B cell (primary cell): ENCODE measurements around the gene CAMTA1. TPM values are rescaled to one million over a fixed set of nuclear protein-coding genes. Genes with fewer than 3 reads are reported as not detected.

Experiments used
- ATAC-seq: fragments of 200-7000 bp; cut with Tn5 transposase; one replicate; pipeline ENCODE4 v1.10.0; 2021; ENCODE audit warnings: low read depth, mild to moderate bottlenecking, moderate number of reproducible peaks, moderate library complexity
- CTCF ChIA-PET: fragments of 350-600 bp; sonication (Branson Sonifier 250); formaldehyde crosslinking; loops from one replicate; lab custom pipeline; 2021; ENCODE audit warnings: antibody characterized with exemption, inconsistent platforms; lab: Charles Lee
- POLR2A ChIA-PET: fragments of 350-600 bp; sonication (Branson Sonifier 250); formaldehyde crosslinking; loops from one replicate; lab custom pipeline; 2021; ENCODE audit warnings: antibody characterized with exemption; lab: Charles Lee
- DNase-seq: peaks from one replicate; pipeline ENCODE4 v3.0.0; 2013
- H2AFZ ChIP-seq: 2 replicates; pipeline ENCODE4 v1.6.1; 2012; ENCODE audit warnings: mild to moderate bottlenecking, low read depth, low read length; ENCODE audit not compliant: insufficient read depth, poor library complexity, severe bottlenecking
- H3K27ac ChIP-seq, 2 donors: 1 replicate in 1 of 2; 2 replicates in 1 of 2; pipeline ENCODE4 v1.5.1; 2012 to 2013; ENCODE audit warnings: low read length in 2 of 2, mild to moderate bottlenecking in 2 of 2, moderate library complexity in 1 of 2
- H3K27me3 ChIP-seq, 4 experiments: fragments of 200-600 bp in 1 of 4; sonication (generic) in 1 of 4; replicated peaks in 1 of 4; 1 replicate in 2 of 4; 2 replicates in 2 of 4; pipeline versions ENCODE4 v1.6.1 to v1.7.0; 2013 to 2016; ENCODE audit warnings: low read length in 3 of 4, mild to moderate bottlenecking in 2 of 4, mixed read lengths in 1 of 4, moderate library complexity in 1 of 4; ENCODE audit not compliant: insufficient read depth in 4 of 4, control insufficient read depth in 3 of 4; ENCODE audit errors: control extremely low read depth in 1 of 4
- H3K36me3 ChIP-seq, 2 experiments: replicated peaks in 1 of 2; 1 replicate in 1 of 2; 2 replicates in 1 of 2; pipeline versions ENCODE4 v1.6.1 to v1.7.1; 2013; ENCODE audit warnings: low read length in 1 of 2; ENCODE audit not compliant: insufficient read depth in 2 of 2, control insufficient read depth in 1 of 2; ENCODE audit errors: control extremely low read depth in 1 of 2, extremely low read depth in 1 of 2
- H3K4me1 ChIP-seq, 2 donors: fragments of 200-600 bp in 1 of 2; sonication (generic) in 1 of 2; 1 replicate in 1 of 2; 2 replicates in 1 of 2; pipeline versions ENCODE4 v1.5.1 to v1.6.1; 2013 to 2017; ENCODE audit warnings: low read length in 2 of 2; ENCODE audit not compliant: control insufficient read depth in 2 of 2, insufficient read depth in 2 of 2
- H3K4me2 ChIP-seq: replicated peaks from 2 replicates; pipeline ENCODE3; 2012; ENCODE audit warnings: mild to moderate bottlenecking, low read depth, low read length; ENCODE audit not compliant: poor library complexity, severe bottlenecking
- H3K4me3 ChIP-seq, 5 experiments: fragments of 200-600 bp in 1 of 5; sonication (generic) in 1 of 5; 1 replicate in 3 of 5; 2 replicates in 2 of 5; pipeline versions ENCODE4 v1.5.1 to v1.7.0; 2011 to 2016; ENCODE audit warnings: low read length in 4 of 5, mild to moderate bottlenecking in 4 of 5, low read depth in 2 of 5, control low read depth in 1 of 5, moderate library complexity in 1 of 5; ENCODE audit not compliant: insufficient read depth in 1 of 5; ENCODE audit errors: control extremely low read depth in 1 of 5, extremely low read depth in 1 of 5
- H3K79me2 ChIP-seq: fragments of 200-600 bp; sonication (generic); one replicate; pipeline ENCODE4 v1.6.0; 2016; ENCODE audit warnings: low read length; ENCODE audit not compliant: control insufficient read depth, insufficient read depth
- H3K9ac ChIP-seq: fragments of 200-600 bp; sonication (generic); 2 replicates; pipeline ENCODE4 v1.6.1; 2017; ENCODE audit warnings: mild to moderate bottlenecking, low read length, moderate library complexity
- H3K9me3 ChIP-seq, 3 donors: one replicate each; pipeline versions ENCODE4 v1.6.1 to v1.7.1; 2013; ENCODE audit warnings: low read length in 2 of 3; ENCODE audit not compliant: control insufficient read depth in 2 of 3, insufficient read depth in 1 of 3; ENCODE audit errors: control extremely low read depth in 1 of 3
- H4K20me1 ChIP-seq: 2 replicates; pipeline ENCODE4 v1.6.0; 2012; ENCODE audit warnings: mild to moderate bottlenecking, low read length; ENCODE audit not compliant: insufficient read depth, control insufficient read depth, poor library complexity, severe bottlenecking
- H3K27ac Mint-ChIP-seq: one replicate; pipeline ENCODE4 v1.8.0; 2021; ENCODE audit warnings: mixed read lengths
- H3K27me3 Mint-ChIP-seq: one replicate; pipeline ENCODE4 v1.8.0; 2021; ENCODE audit warnings: mixed read lengths
- H3K4me1 Mint-ChIP-seq: one replicate; pipeline ENCODE4 v1.8.0; 2021; ENCODE audit warnings: mixed read lengths
- H3K4me3 Mint-ChIP-seq: one replicate; pipeline ENCODE4 v1.8.0; 2021; ENCODE audit warnings: mixed read lengths
- H3K9me3 Mint-ChIP-seq: one replicate; pipeline ENCODE4 v1.8.0; 2022; ENCODE audit warnings: mixed read lengths; ENCODE audit not compliant: insufficient read depth
- CTCF ChIP-seq: fragments of 200-600 bp; IDR thresholded peaks from one replicate; pipeline ENCODE4 v1.8.0; 2022; ENCODE audit warnings: antibody characterized with exemption, mild to moderate bottlenecking
- EZH2 ChIP-seq: IDR thresholded peaks from 2 replicates; pipeline ENCODE4 v1.6.1; 2012; ENCODE audit warnings: borderline replicate concordance, low read depth, mild to moderate bottlenecking, moderate library complexity, low read length; ENCODE audit not compliant: insufficient read depth, poor library complexity, severe bottlenecking
- WGBS: methylation state at CpG from one replicate; pipeline ENCODE4 v1.1.5; 2013; ENCODE audit warnings: missing lambda C conversion rate; ENCODE audit not compliant: insufficient coverage; 5-methylcytosine and 5-hydroxymethylcytosine counted together
- intact Hi-C: fragments of 100-400 bp; cut with micrococcal nuclease; formaldehyde crosslinking; loops from one replicate; pipeline ENCODE4 v1.10.0; 2022
- polyA plus RNA-seq: library from polyadenylated mRNA; depleted of rRNA; stranded (reverse); fragments of >200 nt; gene quantifications from 2 replicates; pipeline ENCODE4 v1.2.3, GENCODE V29; 2012
- total RNA-seq, 2 donors: library from RNA; stranded (reverse); fragments of 120-200 nt in 1 of 2; gene quantifications; 1 replicate in 1 of 2; 2 replicates in 1 of 2; pipeline versions ENCODE4 v1.2.3 to v1.2.4, GENCODE V29; 2013 to 2022

The CAMTA1 gene
- total and polyA plus RNA-seq, 2 donors (not counting 1 experiment from before 2014, with no cell fraction given) = 42.2 to 45.7 TPM

- H3K4me2 ChIP-seq = no peak overlapping the region
- H2AFZ ChIP-seq = no peak overlapping the region
- no peaks in the 10 kb centered on the region for H3K36me3 ChIP-seq
- no peak overlapping the region for H3K9ac ChIP-seq
- POLR2A ChIA-PET = no interaction called here
- WGBS = 57% methylated on average over 1 of the region's 2 CpGs
- H3K27ac Mint-ChIP-seq = no peak overlapping the region
- ATAC-seq = no peak
- no peaks in the 10 kb centered on the region for H3K79me2 ChIP-seq
- H4K20me1 ChIP-seq = no peaks in the 10 kb centered on the region
- H3K27ac ChIP-seq = no peak overlapping the region
- TF ChIP-seq CTCF = no peak
- TF ChIP-seq EZH2 = no peak
- no peaks in the 10 kb centered on the region for H3K4me1 Mint-ChIP-seq
- no peaks in the 10 kb centered on the region for H3K4me1 ChIP-seq
- DNase-seq = no peak
- peaks cover 29% of the 10 kb centered on the region for H3K27me3 Mint-ChIP-seq
- CTCF ChIA-PET = no interaction called here
- no peaks in the 10 kb centered on the region for H3K9me3 Mint-ChIP-seq
- H3K4me3 ChIP-seq = no peak overlapping the region
- H3K9me3 ChIP-seq = peaks cover 0 to 3% (median 0%) of the 10 kb centered on the region in 3 donors
- no peak overlapping the region for H3K4me3 Mint-ChIP-seq
- intact Hi-C loops = no loop called here
- H3K27me3 ChIP-seq = peaks cover 0 to 2% (median 0%) of the 10 kb centered on the region in 4 experiments
Measured at GRCh38 chr1:6911974-6912373, 126.7 kb downstream of the CAMTA1 start.

GRCh38 chr1:6912518-6912917 lies 127.3 kb downstream of the CAMTA1 start:
- intact Hi-C loops = no loop called here
- no peak overlapping the region for H3K9ac ChIP-seq
- CTCF ChIA-PET = no interaction called here
- no peaks in the 10 kb centered on the region for H3K79me2 ChIP-seq
- H3K27ac ChIP-seq = no peak overlapping the region
- WGBS = 80% methylated on average over 3 of the region's 9 CpGs
- H3K4me3 ChIP-seq = no peak overlapping the region
- DNase-seq (no peak), ATAC-seq (no peak)
- H3K4me1 Mint-ChIP-seq = no peaks in the 10 kb centered on the region
- no peak overlapping the region for H3K4me3 Mint-ChIP-seq
- no peak overlapping the region for H3K27ac Mint-ChIP-seq
- H3K4me2 ChIP-seq = no peak overlapping the region
- H3K9me3 Mint-ChIP-seq = no peaks in the 10 kb centered on the region
- no peaks in the 10 kb centered on the region for H4K20me1 ChIP-seq
- H3K4me1 ChIP-seq = no peaks in the 10 kb centered on the region
- peaks cover 34% of the 10 kb centered on the region for H3K27me3 Mint-ChIP-seq
- TF ChIP-seq CTCF = no peak
- no peak for TF ChIP-seq EZH2
- H3K9me3 ChIP-seq = peaks cover 0 to 3% (median 0%) of the 10 kb centered on the region in 3 donors
- no peak overlapping the region for H2AFZ ChIP-seq
- H3K27me3 ChIP-seq = peaks cover 0 to 2% (median 0%) of the 10 kb centered on the region in 4 experiments
- no peaks in the 10 kb centered on the region for H3K36me3 ChIP-seq
- POLR2A ChIA-PET = no interaction called here
